Skeletal muscle satellite cell (primary cell): ENCODE results near the gene NECAP2.
"Not testable (repeated sequence)": the region's sequence is repeated elsewhere in the genome, so short reads cannot be mapped to it uniquely, and the experiment has no call there.

Source experiments
- H3K27me3 ChIP-seq: 2 replicates; pipeline ENCODE4 v1.7.0; 2013; ENCODE audit warnings: low read length; ENCODE audit not compliant: control insufficient read depth, insufficient read depth
- H3K36me3 ChIP-seq: 2 replicates; pipeline ENCODE4 v1.7.0; 2013; ENCODE audit warnings: mild to moderate bottlenecking, control low read depth, low read length; ENCODE audit not compliant: insufficient read depth
- H3K4me1 ChIP-seq: 2 replicates; pipeline ENCODE4 v1.7.0; 2013; ENCODE audit warnings: low read length; ENCODE audit not compliant: control insufficient read depth, insufficient read depth
- H3K4me2 ChIP-seq: 2 replicates; pipeline ENCODE4 v1.7.0; 2013; ENCODE audit warnings: mild to moderate bottlenecking, low read length
- H3K4me3 ChIP-seq: 2 replicates; pipeline ENCODE4 v1.7.0; 2013; ENCODE audit warnings: low read length
- H3K9ac ChIP-seq: 2 replicates; pipeline ENCODE4 v1.7.0; 2013; ENCODE audit warnings: mild to moderate bottlenecking, low read depth, low read length, moderate library complexity
- H3K9me3 ChIP-seq: replicated peaks from 2 replicates; pipeline ENCODE4 v1.7.0; 2013; ENCODE audit warnings: mild to moderate bottlenecking, control low read depth, low read length

The NECAP2 gene

GRCh38 chr1:16503494-16503893 lies 63.0 kb downstream of the NECAP2 start:
- no peaks in the 10 kb centered on the region for H3K36me3 ChIP-seq

GRCh38 chr1:16505870-16506269 lies 65.3 kb downstream of the NECAP2 start:
- not testable (repeated sequence) for H3K4me2 ChIP-seq, H3K4me3 ChIP-seq, H3K9ac ChIP-seq, H3K4me1 ChIP-seq, H3K36me3 ChIP-seq, H3K9me3 ChIP-seq, H3K27me3 ChIP-seq

More at GRCh38 chr1:16503494-16503893, 63.0 kb downstream of the NECAP2 start:
- Histone ChIP-seq H3K4me3 (no peak overlapping the region), H3K4me1 (no peaks in the 10 kb centered on the region), H3K4me2 (no peak overlapping the region), H3K9ac (no peak overlapping the region), H3K27me3 (peaks cover 5% of the 10 kb centered on the region), H3K9me3 (no peaks in the 10 kb centered on the region)

DNA sequence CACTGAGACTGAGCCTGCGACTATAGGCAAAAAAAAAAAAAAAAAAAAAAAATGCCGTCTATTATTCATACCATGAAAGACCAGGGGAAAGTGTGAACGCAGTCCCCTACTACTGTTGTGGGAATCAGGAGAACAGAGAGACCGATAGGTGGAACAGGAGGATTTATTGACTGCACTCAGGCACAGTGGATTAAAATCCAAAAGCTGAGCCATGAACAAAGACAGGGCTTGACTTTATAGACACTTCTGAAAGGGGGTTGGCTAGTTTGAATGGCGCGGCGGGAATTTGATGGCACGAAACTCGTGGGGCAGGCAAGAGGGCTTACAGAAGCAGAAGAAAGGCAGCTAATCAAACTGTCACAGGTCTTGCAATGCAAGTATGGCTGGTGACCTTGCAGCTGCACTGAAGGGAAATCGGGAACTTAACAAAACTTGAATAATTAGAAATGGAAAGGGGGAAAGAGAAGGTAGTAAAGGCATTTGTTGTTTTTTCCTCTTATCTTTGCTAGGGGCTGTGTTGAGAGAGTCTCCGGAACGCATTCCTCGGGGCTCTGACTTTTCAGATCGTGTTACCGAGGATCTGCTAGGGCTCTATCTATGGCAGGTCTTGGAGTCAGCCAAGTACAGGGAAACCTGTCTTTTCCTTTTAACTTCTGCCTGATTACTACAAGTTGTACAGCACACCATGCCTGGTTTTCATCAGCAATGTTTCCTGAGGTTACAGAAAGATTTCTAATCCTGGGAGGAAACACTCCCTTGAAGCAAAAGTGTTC lies 66.0 kb downstream of the NECAP2 start:
- H3K36me3 ChIP-seq, H3K4me3 ChIP-seq, H3K4me1 ChIP-seq, H3K9me3 ChIP-seq, H3K9ac ChIP-seq, H3K4me2 ChIP-seq, H3K27me3 ChIP-seq: not testable (repeated sequence)

DNA sequence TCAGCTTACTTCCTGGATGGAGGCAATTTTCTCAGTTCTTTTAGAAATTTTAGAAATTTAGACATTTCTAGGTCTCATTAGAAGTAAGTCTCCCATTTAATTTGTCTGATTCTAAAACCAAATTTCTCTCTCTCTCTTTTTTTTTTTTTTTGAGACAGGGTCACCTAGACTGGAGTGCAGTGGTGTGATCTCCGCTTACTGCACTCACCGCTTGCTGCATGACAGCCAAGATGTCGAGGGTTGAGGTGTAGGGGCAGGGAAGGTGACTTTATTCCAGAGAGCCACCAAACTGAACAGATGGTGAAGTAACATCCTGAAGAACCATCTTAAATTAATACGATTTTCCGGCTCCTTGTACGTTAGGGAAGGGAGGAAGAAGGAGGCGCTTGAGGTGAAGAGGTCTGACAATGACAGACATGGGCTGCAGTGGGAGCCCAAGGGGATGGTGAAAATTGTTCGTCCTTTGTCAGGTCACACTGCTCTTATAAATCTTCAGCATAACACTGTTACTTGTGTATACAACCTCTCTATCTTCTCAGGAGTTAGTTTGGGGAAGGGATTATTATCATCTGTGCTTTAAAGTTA lies 68.4 kb downstream of the NECAP2 start:
- H3K9me3 ChIP-seq, H3K4me3 ChIP-seq, H3K4me1 ChIP-seq, H3K36me3 ChIP-seq, H3K4me2 ChIP-seq, H3K9ac ChIP-seq, H3K27me3 ChIP-seq: not testable (repeated sequence)
